K562 (cell line): ENCODE measurements around the gene CASKIN1. TPM values are rescaled to one million over a fixed set of nuclear protein-coding genes. Genes with fewer than 3 reads are reported as not detected.
A peak's percentile ranks its signal among the peaks of the same experiment; 100 is the strongest.

ENCODE experiments used
- ARNT ChIP-seq, 2 experiments: fragments of 450-650 bp; IDR thresholded peaks; 2 replicates each; pipeline ENCODE4 v1.6.1; 2016; ENCODE audit warnings: mild to moderate bottlenecking in 1 of 2
- E2F5 ChIP-seq: sonication (generic); formaldehyde crosslinking; IDR thresholded peaks from 2 replicates; pipeline ENCODE4 v1.8.0; 2022; ENCODE audit warnings: mild to moderate bottlenecking, missing genetic modification reagents
- EWSR1 ChIP-seq: fragments of 450-650 bp; IDR thresholded peaks from 2 replicates; pipeline ENCODE4 v1.6.1; 2018; ENCODE audit warnings: borderline replicate concordance, mild to moderate bottlenecking, low read depth, moderate library complexity; ENCODE audit not compliant: partially characterized antibody
- GABPB1 ChIP-seq: sonication (generic); formaldehyde crosslinking; IDR thresholded peaks from 2 replicates; pipeline ENCODE4 v1.8.0; 2022; ENCODE audit warnings: mild to moderate bottlenecking, missing genetic modification reagents
- KLF1 ChIP-seq: fragments of 450-650 bp; IDR thresholded peaks from 2 replicates; pipeline ENCODE4 v1.6.1; 2016; ENCODE audit warnings: missing genetic modification characterization, missing compliant biosample characterization
- MCM3 ChIP-seq: fragments of 450-650 bp; IDR thresholded peaks from 2 replicates; pipeline ENCODE4 v1.6.1; 2016
- PHF8 ChIP-seq: fragments of 200-600 bp; sonication (generic); IDR thresholded peaks from 2 replicates; pipeline ENCODE4 v1.6.1; 2012; ENCODE audit warnings: mixed run types, mild to moderate bottlenecking, inconsistent platforms, low read length, moderate library complexity, borderline replicate concordance
- POLR2AphosphoS2 ChIP-seq: IDR thresholded peaks from 2 replicates; pipeline ENCODE4 v1.6.1; 2012; ENCODE audit warnings: low read length, improper control_type of control experiment
- POLR2AphosphoS5 ChIP-seq: IDR thresholded peaks from 2 replicates; pipeline ENCODE4 v1.6.1; 2011; ENCODE audit warnings: mild to moderate bottlenecking, low read depth, low read length, moderate library complexity; ENCODE audit not compliant: control insufficient read depth, insufficient read depth
- POLR2G ChIP-seq: fragments of 200-400 bp; formaldehyde crosslinking; IDR thresholded peaks from 2 replicates; pipeline ENCODE4 v1.6.1; 2017; ENCODE audit warnings: low read depth, mild to moderate bottlenecking, antibody characterized with exemption, low read length, moderate library complexity
- PRMT5 ChIP-seq: sonication (generic); formaldehyde crosslinking; IDR thresholded peaks from 2 replicates; pipeline ENCODE4 v1.5.0; 2020; ENCODE audit warnings: missing genetic modification reagents
- SIN3A ChIP-seq, 2 experiments: fragments of 150-350 bp in 1 of 2; IDR thresholded peaks; 2 replicates each; pipeline ENCODE4 v1.6.1; 2011 to 2016; ENCODE audit warnings: borderline replicate concordance in 2 of 2, low read depth in 2 of 2, low read length in 2 of 2, mild to moderate bottlenecking in 2 of 2, moderate library complexity in 2 of 2; ENCODE audit not compliant: control insufficient read depth in 1 of 2
- SMAD1 ChIP-seq: fragments of 150-350 bp; IDR thresholded peaks from 2 replicates; pipeline ENCODE4 v1.6.1; 2014; ENCODE audit warnings: low read length, low read depth; ENCODE audit not compliant: partially characterized antibody
- SMAD2 ChIP-seq: fragments of 150-350 bp; IDR thresholded peaks from 2 replicates; pipeline ENCODE4 v1.6.1; 2014; ENCODE audit warnings: low read depth, mild to moderate bottlenecking, low read length
- SRSF1 ChIP-seq: fragments of 200-400 bp; formaldehyde crosslinking; IDR thresholded peaks from 2 replicates; pipeline ENCODE4 v1.6.1; 2017; ENCODE audit warnings: mild to moderate bottlenecking, low read depth, low read length, moderate library complexity
- TSHZ1 ChIP-seq: fragments of 250-450 bp; sonication (Bioruptor Pico); IDR thresholded peaks from 2 replicates; pipeline ENCODE4 v1.4.0; 2020; ENCODE audit warnings: mild to moderate bottlenecking, moderate library complexity
- ZNF121 ChIP-seq: sonication (generic); formaldehyde crosslinking; conservative IDR thresholded peaks from 2 replicates; pipeline ENCODE4 v1.8.0; 2022; ENCODE audit warnings: missing genetic modification reagents
- ZNF224 ChIP-seq: sonication (generic); formaldehyde crosslinking; IDR thresholded peaks from 2 replicates; pipeline ENCODE4 v1.8.0; 2022; ENCODE audit warnings: mild to moderate bottlenecking, missing genetic modification reagents
- ZNF76 ChIP-seq: fragments of 250-450 bp; sonication (Bioruptor Pico); IDR thresholded peaks from 2 replicates; pipeline ENCODE4 v1.4.0; 2020; ENCODE audit warnings: mild to moderate bottlenecking, moderate library complexity, borderline replicate concordance
- ZNF77 ChIP-seq: fragments of 250-450 bp; sonication (Bioruptor Pico); IDR thresholded peaks from 2 replicates; pipeline ENCODE4 v1.5.0; 2020
- polyA plus RNA-seq, 8 experiments: library from polyadenylated mRNA; depleted of rRNA in 4 of 8; stranded (reverse) in 5 of 8; unstranded in 3 of 8; fragments of >200 nt; fragmentation: Nextera tagmentation in 2 of 8; fragmentation: Illumina TruSeq in 1 of 8; extraction: Ambion mirVana in 2 of 8; extraction: Trizol in 1 of 8; gene quantifications; 2 replicates each; pipeline versions ENCODE4 v1.2.1 to v1.2.3, GENCODE V29; 2011 to 2014; ENCODE audit warnings: inconsistent platforms in 1 of 8, missing spikeins in 1 of 8
- total RNA-seq, 7 experiments: library from RNA; depleted of rRNA in 6 of 7; stranded (reverse); fragments of >200 nt in 6 of 7; fragmentation: Illumina TruSeq in 2 of 7; extraction: Trizol in 2 of 7; gene quantifications; 2 replicates each; pipeline versions ENCODE4 v1.2.1 to v1.2.3, GENCODE V29; 2011 to 2021; ENCODE audit warnings: low replicate concordance in 1 of 7
- TF ChIP-seq, protein P1 (sequence below): sonication (generic); formaldehyde crosslinking; IDR thresholded peaks from 2 replicates; pipeline ENCODE4 v1.9.0; 2022; ENCODE audit warnings: mild to moderate bottlenecking, missing genetic modification reagents
- TF ChIP-seq, protein P2 (sequence below): IDR thresholded peaks from 2 replicates; pipeline ENCODE4 v1.6.1; 2011; ENCODE audit not compliant: insufficient read length; ENCODE audit errors: extremely low read depth

The CASKIN1 gene
- total and polyA plus RNA-seq, 9 of the 15 experiments (the other 6 are each of a cell fraction or from before 2014, with no cell fraction given) = 0.15 to 4.5 (median 1.5) TPM; not detected in 2

- TF ChIP-seq, protein P1, sequence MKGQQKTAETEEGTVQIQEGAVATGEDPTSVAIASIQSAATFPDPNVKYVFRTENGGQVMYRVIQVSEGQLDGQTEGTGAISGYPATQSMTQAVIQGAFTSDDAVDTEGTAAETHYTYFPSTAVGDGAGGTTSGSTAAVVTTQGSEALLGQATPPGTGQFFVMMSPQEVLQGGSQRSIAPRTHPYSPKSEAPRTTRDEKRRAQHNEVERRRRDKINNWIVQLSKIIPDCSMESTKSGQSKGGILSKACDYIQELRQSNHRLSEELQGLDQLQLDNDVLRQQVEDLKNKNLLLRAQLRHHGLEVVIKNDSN (CRISPR knock-in tag) = no peak
- TF ChIP-seq, protein P2, sequence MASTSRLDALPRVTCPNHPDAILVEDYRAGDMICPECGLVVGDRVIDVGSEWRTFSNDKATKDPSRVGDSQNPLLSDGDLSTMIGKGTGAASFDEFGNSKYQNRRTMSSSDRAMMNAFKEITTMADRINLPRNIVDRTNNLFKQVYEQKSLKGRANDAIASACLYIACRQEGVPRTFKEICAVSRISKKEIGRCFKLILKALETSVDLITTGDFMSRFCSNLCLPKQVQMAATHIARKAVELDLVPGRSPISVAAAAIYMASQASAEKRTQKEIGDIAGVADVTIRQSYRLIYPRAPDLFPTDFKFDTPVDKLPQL = no peak
- no peak for TF ChIP-seq E2F5 (CRISPR knock-in tag)
- no peak for TF ChIP-seq ZNF76 (CRISPR knock-in tag)
- peak; percentile 23 for TF ChIP-seq SMAD1
- TF ChIP-seq SRSF1 = no peak
- TF ChIP-seq KLF1 (tag) = no peak
- TF ChIP-seq TSHZ1 (CRISPR knock-in tag) = no peak
- no peak; the same call in none of the 2 replicates for TF ChIP-seq ZNF121 (CRISPR knock-in tag)
- no peak for TF ChIP-seq PRMT5 (CRISPR knock-in tag)
- no peak for TF ChIP-seq ZNF77 (CRISPR knock-in tag)
- no peak for TF ChIP-seq GABPB1 (CRISPR knock-in tag)
- TF ChIP-seq POLR2AphosphoS2 = peak; percentile 78; the same call in 1 of the 2 replicates
- TF ChIP-seq SMAD2 = no peak
- no peak for TF ChIP-seq ZNF224
- TF ChIP-seq EWSR1 = peak; percentile 8
- TF ChIP-seq POLR2AphosphoS5 = peak; percentile 35; the same call in 1 of the 2 replicates
- peak; percentile 72 for TF ChIP-seq POLR2G
- 0 out of 4 replicates have a peak, but pooled peaks of 1 of the 2 experiments have one; percentile 21 for TF ChIP-seq ARNT (IDR thresholded peaks at IDR 0.05)
- TF ChIP-seq SIN3A (IDR thresholded peaks at IDR 0.05; ENCODE audit: borderline replicate concordance in 2 of 2, control insufficient read depth in 1 of 2, low read depth in 2 of 2, low read length in 2 of 2) = no peak
- no peak for TF ChIP-seq MCM3
- no peak for TF ChIP-seq PHF8
Measured at GRCh38 chr16:2151188-2152091, 45.0 kb downstream of the CASKIN1 start (continued).
